Fibroblast of lung (primary cell): Measurements from ENCODE around the gene NHLH1. TPM values are rescaled to one million over a fixed set of nuclear protein-coding genes. Genes with fewer than 3 reads are reported as not detected.
A peak's percentile ranks its signal among the peaks of the same experiment; 100 is the strongest.

Experiments used
- DNase-seq, 2 donors: peaks; one replicate each; pipeline versions ENCODE4 v3.0.0 to v3.0.0-alpha.2; 2010; ENCODE audit warnings: low read depth in 2 of 2
- H2AFZ ChIP-seq: 2 replicates; pipeline ENCODE4 v1.5.1; 2012; ENCODE audit warnings: low read length, control low read depth, inconsistent platforms
- H3K27ac ChIP-seq: 2 replicates; pipeline ENCODE4 v1.5.1; 2011; ENCODE audit warnings: low read length, control low read depth; ENCODE audit not compliant: insufficient read depth
- H3K27me3 ChIP-seq: 2 replicates; pipeline ENCODE4 v1.5.1; 2011; ENCODE audit warnings: mild to moderate bottlenecking, low read length; ENCODE audit not compliant: control insufficient read depth, insufficient read depth
- H3K36me3 ChIP-seq: 2 replicates; pipeline ENCODE4 v1.5.1; 2011; ENCODE audit warnings: low read length; ENCODE audit not compliant: control insufficient read depth, insufficient read depth
- H3K4me1 ChIP-seq: 2 replicates; pipeline ENCODE4 v1.5.1; 2011; ENCODE audit warnings: low read length; ENCODE audit not compliant: control insufficient read depth, insufficient read depth; ENCODE audit errors: extremely low read depth
- H3K4me2 ChIP-seq: 2 replicates; pipeline ENCODE4 v1.5.1; 2011; ENCODE audit warnings: low read length, control low read depth; ENCODE audit not compliant: insufficient read depth; ENCODE audit errors: extremely low read depth
- H3K4me3 ChIP-seq, 4 experiments: fragments of 200-600 bp in 1 of 4; sonication (generic) in 1 of 4; replicated peaks in 1 of 4; 2 replicates each; pipeline ENCODE4 v1.5.1; 2011 to 2016; ENCODE audit warnings: low read length in 4 of 4, low read depth in 3 of 4, mild to moderate bottlenecking in 3 of 4, control low read depth in 2 of 4, inconsistent platforms in 1 of 4, mixed read lengths in 1 of 4; ENCODE audit not compliant: insufficient read depth in 1 of 4; ENCODE audit errors: control extremely low read depth in 1 of 4
- H3K79me2 ChIP-seq: 2 replicates; pipeline ENCODE4 v1.5.1; 2012; ENCODE audit warnings: mild to moderate bottlenecking, low read length, inconsistent platforms; ENCODE audit not compliant: control insufficient read depth, insufficient read depth
- H3K9ac ChIP-seq: 2 replicates; pipeline ENCODE4 v1.5.1; 2011; ENCODE audit warnings: mild to moderate bottlenecking, low read length, control low read depth; ENCODE audit not compliant: insufficient read depth
- H3K9me3 ChIP-seq: 2 replicates; pipeline ENCODE4 v1.5.1; 2012; ENCODE audit warnings: low read depth, low read length; ENCODE audit not compliant: control insufficient read depth, insufficient read depth
- H4K20me1 ChIP-seq: 2 replicates; pipeline ENCODE4 v1.5.1; 2011; ENCODE audit warnings: low read length; ENCODE audit not compliant: control insufficient read depth, insufficient read depth; ENCODE audit errors: extremely low read depth
- CTCF ChIP-seq, 2 donors: IDR thresholded peaks in 1 of 2; conservative IDR thresholded peaks in 1 of 2; 1 replicate in 1 of 2; 2 replicates in 1 of 2; pipeline ENCODE4 v1.5.1; 2011 to 2012; ENCODE audit warnings: low read length in 2 of 2, control low read depth in 1 of 2, inconsistent platforms in 1 of 2, low read depth in 1 of 2, mild to moderate bottlenecking in 1 of 2
- EZH2 ChIP-seq: IDR thresholded peaks from 2 replicates; pipeline ENCODE4 v1.5.1; 2012; ENCODE audit warnings: low read length, control low read depth, mild to moderate bottlenecking; ENCODE audit errors: missing control alignments
- polyA plus RNA-seq, 2 donors: library from polyadenylated mRNA; depleted of rRNA in 1 of 2; stranded (reverse) in 1 of 2; unstranded in 1 of 2; fragments of >200 nt; gene quantifications; 2 replicates each; pipeline ENCODE4 v1.2.1, GENCODE V29; 2011 to 2012; ENCODE audit warnings: missing spikeins in 1 of 2
- total RNA-seq: library from RNA; depleted of rRNA; stranded (reverse); fragments of >200 nt; gene quantifications from 2 replicates; pipeline ENCODE4 v1.2.1, GENCODE V29; 2014

Gene NHLH1
- total and polyA plus RNA-seq, 2 donors (not counting 1 experiment from before 2014, with no cell fraction given): 0.05 TPM; not detected in 1

- H3K4me2 ChIP-seq: no peak overlapping the region
- no peak overlapping the region for H3K27ac ChIP-seq
- H3K4me1 ChIP-seq: no peaks in the 10 kb centered on the region
- no peaks in the 10 kb centered on the region for H3K9me3 ChIP-seq
- TF ChIP-seq EZH2: no peak
- no peak for TF ChIP-seq CTCF (conservative IDR thresholded peaks at IDR 0.05 in 1 of 2, IDR thresholded peaks at IDR 0.05 in 1 of 2; ENCODE audit: low read depth in 1 of 2, low read length in 2 of 2)
- peaks cover 9% of the 10 kb centered on the region for H3K36me3 ChIP-seq
- no peak for DNase-seq
- H2AFZ ChIP-seq: no peak overlapping the region
- H4K20me1 ChIP-seq: no peaks in the 10 kb centered on the region
- no peaks in the 10 kb centered on the region for H3K79me2 ChIP-seq
- H3K27me3 ChIP-seq: no peaks in the 10 kb centered on the region
- no peak overlapping the region for H3K9ac ChIP-seq
- no peak overlapping the region for H3K4me3 ChIP-seq
Measured at GRCh38 chr1:160361199-160361598, 5.7 kb upstream of the NHLH1 start.

GRCh38 chr1:160361814-160362167 lies 5.1 kb upstream of the NHLH1 start:
- H3K9ac ChIP-seq: no peak overlapping the region
- peaks cover 9% of the 10 kb centered on the region for H3K36me3 ChIP-seq
- DNase-seq: no peak
- no peak overlapping the region for H3K4me3 ChIP-seq
- TF ChIP-seq EZH2 (no peak), CTCF (conservative IDR thresholded peaks at IDR 0.05 in 1 of 2, IDR thresholded peaks at IDR 0.05 in 1 of 2; ENCODE audit: low read depth in 1 of 2, low read length in 2 of 2) (no peak)
- H3K79me2 ChIP-seq: no peaks in the 10 kb centered on the region
- H4K20me1 ChIP-seq: no peaks in the 10 kb centered on the region
- no peak overlapping the region for H3K4me2 ChIP-seq
- no peaks in the 10 kb centered on the region for H3K27me3 ChIP-seq
- no peak overlapping the region for H3K27ac ChIP-seq
- H2AFZ ChIP-seq: no peak overlapping the region
- H3K9me3 ChIP-seq: no peaks in the 10 kb centered on the region
- no peaks in the 10 kb centered on the region for H3K4me1 ChIP-seq

- Histone ChIP-seq H3K9me3 (no peaks in the 10 kb centered on the region), H3K4me1 (no peaks in the 10 kb centered on the region), H3K79me2 (no peaks in the 10 kb centered on the region), H2AFZ (no peak overlapping the region), H4K20me1 (no peaks in the 10 kb centered on the region), H3K9ac (no peak overlapping the region), H3K4me3 (no peak overlapping the region), H3K27me3 (no peaks in the 10 kb centered on the region), H3K27ac (no peak overlapping the region), H3K36me3 (peaks cover 9% of the 10 kb centered on the region), H3K4me2 (no peak overlapping the region)
- no peak for TF ChIP-seq EZH2
- no peak for TF ChIP-seq CTCF (conservative IDR thresholded peaks at IDR 0.05 in 1 of 2, IDR thresholded peaks at IDR 0.05 in 1 of 2; ENCODE audit: low read depth in 1 of 2, low read length in 2 of 2)
- peak in 1 of 2 donors; percentile 43 for DNase-seq
Measured at GRCh38 chr1:160362168-160362957, 4.5 kb upstream of the NHLH1 start.
